SH-SY5Y (cell line): ENCODE data around the gene SLC20A1.

Experiments
- GATA2 ChIP-seq: IDR thresholded peaks from 2 replicates; pipeline ENCODE4 v1.6.1; 2011; ENCODE audit warnings: mild to moderate bottlenecking, low read depth, low read length
- GATA3 ChIP-seq: IDR thresholded peaks from 2 replicates; pipeline ENCODE4 v1.6.1; 2011; ENCODE audit warnings: low read depth, mild to moderate bottlenecking, low read length, moderate library complexity

SLC20A1 gene

DNA sequence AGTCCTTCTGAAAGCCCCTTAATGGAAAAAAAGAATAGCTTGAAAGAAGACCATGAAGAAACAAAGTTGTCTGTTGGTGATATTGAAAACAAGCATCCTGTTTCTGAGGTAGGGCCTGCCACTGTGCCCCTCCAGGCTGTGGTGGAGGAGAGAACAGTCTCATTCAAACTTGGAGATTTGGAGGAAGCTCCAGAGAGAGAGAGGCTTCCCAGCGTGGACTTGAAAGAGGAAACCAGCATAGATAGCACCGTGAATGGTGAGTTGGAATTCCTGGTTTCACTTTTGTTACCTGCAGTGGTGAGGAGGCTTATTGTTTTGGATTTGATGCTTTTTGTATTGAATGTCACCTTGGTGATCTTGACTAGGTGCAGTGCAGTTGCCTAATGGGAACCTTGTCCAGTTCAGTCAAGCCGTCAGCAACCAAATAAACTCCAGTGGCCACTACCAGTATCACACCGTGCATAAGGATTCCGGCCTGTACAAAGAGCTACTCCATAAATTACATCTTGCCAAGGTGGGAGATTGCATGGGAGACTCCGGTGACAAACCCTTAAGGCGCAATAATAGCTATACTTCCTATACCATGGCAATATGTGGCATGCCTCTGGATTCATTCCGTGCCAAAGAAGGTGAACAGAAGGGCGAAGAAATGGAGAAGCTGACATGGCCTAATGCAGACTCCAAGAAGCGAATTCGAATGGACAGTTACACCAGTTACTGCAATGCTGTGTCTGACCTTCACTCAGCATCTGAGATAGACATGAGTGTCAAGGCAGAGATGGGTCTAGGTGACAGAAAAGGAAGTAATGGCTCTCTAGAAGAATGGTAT, 13.3 kb downstream of the SLC20A1 start:
- no peak for TF ChIP-seq GATA2
- no peak for TF ChIP-seq GATA3

DNA sequence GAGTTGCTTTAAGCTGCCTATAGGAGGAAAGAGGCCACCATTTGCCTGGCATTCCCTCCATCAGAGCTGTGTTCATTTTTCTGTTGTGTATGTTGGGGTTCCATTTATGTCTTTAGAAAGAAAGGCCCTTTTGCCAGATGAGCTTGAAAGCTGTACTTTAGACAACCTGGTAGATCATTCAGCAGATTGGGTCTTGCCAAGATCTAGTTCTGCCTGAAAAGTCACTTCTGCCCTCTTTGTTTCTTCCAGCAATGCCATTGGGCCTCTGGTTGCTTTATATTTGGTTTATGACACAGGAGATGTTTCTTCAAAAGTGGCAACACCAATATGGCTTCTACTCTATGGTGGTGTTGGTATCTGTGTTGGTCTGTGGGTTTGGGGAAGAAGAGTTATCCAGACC, 14.4 kb downstream of the SLC20A1 start:
- TF ChIP-seq GATA3 (no peak), GATA2 (no peak)

DNA sequence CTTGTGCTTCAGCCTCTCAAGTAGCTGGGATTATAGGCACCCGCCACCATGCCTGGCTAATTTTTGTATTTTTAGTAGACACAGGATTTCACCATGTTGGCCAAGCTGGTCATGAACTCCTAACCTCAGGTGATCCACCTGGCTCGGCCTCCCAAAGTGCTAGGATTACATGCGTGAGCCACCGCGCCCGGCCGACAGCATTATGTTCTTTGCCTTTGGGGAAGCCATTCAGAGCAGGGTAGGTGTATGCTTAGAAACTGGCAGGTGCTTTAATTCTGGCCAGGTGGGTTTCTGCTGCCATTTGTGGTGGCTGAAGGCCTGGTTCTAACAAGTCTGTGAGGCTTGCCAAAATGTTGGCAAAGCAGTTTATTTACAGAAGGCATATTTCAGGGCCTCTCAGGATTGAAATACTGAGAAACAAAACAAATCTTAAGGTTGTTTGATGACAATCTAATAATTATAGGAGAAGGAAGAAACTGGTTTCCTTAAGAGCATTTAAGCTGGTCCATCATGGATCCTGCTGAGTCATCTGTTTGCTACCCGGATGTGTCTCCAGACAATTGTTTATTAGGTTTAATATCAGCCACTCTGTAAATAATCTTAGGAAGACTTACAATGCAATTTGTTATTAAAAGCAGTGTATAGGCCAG, 16.0 kb downstream of the SLC20A1 start:
- TF ChIP-seq GATA2 (no peak), GATA3 (no peak)

DNA sequence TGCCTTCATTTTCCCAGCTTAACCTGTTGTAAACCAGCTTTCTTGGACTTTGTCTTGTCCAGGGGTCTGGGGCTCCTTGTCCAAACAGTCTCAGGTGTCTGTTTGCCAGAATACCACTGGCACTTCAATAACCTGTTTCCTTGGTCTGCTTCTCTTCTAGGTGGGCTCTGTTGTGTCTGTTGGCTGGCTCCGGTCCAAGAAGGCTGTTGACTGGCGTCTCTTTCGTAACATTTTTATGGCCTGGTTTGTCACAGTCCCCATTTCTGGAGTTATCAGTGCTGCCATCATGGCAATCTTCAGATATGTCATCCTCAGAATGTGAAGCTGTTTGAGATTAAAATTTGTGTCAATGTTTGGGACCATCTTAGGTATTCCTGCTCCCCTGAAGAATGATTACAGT, 17.0 kb downstream of the SLC20A1 start:
- TF ChIP-seq GATA2 = no peak

DNA sequence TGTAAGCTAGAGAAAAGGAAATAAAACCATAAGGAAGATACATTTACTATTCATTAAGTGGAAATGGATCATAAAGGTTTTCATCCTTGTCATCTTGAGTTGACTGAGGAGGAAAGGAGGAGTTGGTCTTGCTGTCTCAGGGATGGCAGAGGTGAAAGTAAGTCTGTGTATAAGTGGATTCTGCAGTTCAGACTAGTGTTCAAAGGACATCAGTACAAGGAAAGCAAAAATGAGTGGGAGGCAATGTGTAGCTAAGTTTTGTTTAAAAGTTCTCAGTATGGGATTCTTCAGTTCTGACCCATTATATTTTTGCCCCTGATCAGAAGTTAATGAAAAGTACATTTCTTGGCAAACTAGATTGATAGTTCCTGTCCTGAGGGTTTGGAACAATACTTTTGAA, 18.9 kb downstream of the SLC20A1 start:
- TF ChIP-seq GATA2 (no peak), GATA3 (no peak)

DNA sequence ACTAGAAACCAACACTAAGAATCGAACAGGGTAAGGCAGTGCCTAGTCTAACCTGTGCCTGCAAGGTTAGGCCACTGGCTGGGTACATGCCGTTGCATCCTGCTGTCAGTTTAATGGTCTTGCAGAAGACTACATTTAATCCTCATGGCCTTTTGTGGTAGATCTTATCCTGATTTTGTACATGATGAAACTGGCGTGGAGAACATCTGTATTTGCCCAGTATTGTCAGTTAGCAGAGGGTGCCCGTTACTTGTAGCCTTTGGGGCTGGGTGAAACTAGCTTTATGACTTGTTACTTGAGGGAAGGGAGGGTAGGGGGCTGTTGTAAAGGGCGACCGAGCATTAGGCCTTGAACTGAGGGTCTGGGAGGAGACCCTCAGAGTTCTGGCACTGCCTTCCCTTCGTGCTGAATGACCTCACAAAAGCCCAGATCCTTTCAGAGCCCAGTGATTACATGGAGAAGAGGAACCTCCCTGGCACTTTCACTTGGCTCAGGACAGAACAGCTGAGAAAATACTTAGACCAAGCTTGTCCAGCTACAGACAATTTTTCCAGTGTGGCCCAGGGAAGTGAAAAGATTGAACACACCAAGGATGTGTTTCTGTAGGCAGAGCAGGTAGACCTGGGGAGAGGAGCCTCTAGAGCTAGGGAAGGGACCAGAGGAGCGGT, 19.5 kb downstream of the SLC20A1 start:
- TF ChIP-seq GATA3 (no peak), GATA2 (no peak)

DNA sequence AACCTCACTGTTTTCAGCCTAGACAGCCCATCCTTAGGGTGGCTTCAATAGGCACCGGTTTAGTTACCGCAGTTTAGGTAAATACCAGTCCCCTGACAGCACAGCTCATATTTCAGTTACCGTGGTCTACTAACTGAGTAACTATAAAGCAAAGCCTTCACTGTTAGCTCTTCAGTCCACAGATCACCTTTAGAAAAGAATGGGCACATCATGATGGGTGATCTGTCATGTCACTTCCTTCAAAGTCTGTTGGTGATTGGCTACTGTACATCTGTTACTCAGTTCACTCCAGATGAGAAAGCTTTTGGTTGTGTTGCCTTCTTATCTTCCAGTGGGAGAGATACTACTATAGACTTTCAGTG, 21.0 kb downstream of the SLC20A1 start:
- TF ChIP-seq GATA3 = no peak
- no peak for TF ChIP-seq GATA2

DNA sequence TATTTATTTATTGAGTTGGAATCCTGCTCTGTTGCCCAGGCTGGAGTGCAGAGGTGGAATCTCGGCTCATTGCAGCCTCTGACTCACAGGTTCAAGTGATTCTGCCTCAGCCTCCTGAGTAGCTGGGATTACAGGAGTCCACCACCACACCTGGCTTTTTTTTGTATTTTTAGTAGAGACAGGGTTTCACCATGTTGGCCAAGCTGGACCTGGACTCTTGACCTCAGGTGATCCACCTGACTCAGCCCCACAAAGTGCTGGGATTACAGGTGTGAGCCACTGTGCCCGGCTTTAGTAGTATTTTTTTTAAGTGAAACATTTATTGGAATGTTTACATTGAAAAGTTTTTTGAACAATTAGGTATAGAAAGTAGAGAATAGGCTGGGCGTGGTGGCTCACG, 23.9 kb downstream of the SLC20A1 start:
- no peak for TF ChIP-seq GATA2
- TF ChIP-seq GATA3 = no peak

DNA sequence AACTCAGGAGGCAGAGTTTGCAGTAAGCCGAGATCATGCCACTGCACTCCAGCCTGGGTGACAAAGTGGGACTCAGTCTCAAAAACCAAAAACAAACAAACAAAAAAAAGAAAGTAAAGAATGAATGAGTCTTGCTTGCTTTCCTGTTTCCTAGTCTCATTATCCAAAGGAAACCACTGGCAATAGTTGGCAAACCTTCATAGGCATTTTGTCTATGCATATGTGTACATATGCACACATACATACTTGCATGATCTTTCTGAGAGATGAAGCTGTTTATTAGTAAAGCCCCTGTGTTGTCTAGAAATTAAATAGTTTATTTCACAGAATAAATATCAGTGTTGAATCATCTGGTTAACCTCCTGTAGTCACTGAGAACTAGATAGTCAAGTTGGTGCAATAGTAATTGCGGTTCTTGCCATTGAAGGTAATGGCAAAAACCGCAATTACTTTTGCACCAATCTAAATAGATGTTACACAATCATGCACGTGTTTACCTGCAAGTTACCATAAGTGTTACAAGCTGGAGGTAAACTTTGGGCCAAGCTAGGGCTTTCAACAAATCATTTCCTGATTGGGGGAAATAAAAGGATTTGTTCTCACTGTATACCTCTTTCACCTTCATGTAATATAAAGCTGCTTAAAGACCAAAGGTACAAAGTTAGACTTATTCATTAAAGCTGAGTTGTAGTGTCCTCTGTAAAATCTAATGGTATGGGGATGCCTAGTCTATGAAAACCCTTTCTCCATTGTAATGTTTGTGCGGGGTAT, 24.7 kb downstream of the SLC20A1 start:
- no peak for TF ChIP-seq GATA2
- no peak for TF ChIP-seq GATA3

DNA sequence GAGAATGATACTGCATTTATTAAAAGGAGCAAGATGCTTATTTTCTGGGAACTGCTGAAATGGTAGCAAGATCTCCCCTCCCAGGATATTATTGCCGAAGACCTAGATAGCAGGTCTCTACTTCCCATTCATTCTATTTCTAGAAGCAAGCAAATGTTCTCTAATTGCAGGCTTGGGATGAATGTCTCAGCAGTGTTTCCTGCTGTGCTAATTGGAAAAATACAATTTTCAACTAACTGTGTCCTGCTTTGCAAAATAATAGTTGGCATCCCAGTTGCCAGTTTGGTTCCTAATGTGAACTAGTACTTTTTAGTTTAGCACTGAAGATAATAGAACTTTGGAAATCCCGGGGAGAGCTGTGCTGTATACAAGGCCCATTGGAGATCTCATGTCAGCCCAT, 26.1 kb downstream of the SLC20A1 start:
- TF ChIP-seq GATA2 (no peak), GATA3 (no peak)

DNA sequence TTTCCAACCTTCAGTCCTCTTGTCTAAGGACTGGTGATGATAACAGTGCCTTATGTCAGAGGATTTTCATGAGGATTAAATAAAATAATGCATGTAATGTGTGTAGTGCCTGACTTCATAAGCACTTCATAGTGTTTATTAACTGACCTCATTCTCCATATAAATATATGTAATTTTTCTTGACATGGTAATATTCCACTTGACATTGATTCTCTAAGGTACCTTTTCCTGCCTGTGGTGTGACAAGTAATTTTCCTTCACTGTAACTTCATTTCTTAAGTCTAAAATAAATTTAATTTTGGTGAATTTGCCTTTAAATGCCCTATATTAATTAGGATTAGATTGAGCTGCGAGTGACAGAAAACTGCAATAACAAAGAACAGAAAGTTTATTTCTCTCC, 27.3 kb downstream of the SLC20A1 start:
- no peak for TF ChIP-seq GATA3
- TF ChIP-seq GATA2 = no peak

DNA sequence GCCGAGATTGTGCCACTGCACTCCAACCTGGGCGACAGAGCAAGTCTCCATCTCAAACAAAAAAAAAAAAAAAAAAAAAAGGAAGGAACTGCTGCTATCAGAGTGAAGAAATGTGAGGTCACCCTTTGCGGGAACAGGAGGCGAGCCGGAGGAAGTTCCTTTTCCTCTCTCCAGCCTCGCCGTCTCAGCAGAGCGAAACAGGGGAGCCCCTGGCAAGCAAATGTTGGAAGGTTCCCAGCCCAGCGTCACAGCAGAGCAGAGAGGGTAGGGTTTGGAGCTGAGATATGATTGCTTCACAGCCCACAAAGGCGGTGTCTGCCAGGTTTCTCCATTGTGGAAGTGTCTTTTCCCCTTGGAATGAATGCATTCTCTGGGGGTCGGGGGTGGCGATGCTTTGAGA, 28.5 kb downstream of the SLC20A1 start:
- TF ChIP-seq GATA2 = no peak

DNA sequence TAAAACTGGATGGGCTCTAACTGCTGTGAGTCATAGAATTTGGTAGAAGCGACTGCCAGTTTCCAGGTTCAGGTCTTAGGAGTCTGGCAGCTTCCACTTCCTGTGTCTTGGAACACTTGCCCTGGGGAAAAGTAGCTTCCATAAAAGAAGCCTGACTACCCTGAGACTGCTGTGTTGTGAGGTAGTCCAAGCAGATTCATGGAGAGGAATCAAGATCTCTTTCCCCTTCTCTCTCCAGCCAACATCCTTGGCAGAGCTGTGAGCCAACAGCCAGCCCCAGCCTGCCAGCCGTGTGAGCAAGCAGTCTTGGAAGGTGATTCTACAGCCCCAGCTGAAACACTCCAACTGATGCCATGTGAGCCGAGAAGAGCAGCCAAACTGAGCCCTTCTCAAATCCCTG, 33.7 kb downstream of the SLC20A1 start:
- TF ChIP-seq GATA3 (no peak), GATA2 (no peak)

DNA sequence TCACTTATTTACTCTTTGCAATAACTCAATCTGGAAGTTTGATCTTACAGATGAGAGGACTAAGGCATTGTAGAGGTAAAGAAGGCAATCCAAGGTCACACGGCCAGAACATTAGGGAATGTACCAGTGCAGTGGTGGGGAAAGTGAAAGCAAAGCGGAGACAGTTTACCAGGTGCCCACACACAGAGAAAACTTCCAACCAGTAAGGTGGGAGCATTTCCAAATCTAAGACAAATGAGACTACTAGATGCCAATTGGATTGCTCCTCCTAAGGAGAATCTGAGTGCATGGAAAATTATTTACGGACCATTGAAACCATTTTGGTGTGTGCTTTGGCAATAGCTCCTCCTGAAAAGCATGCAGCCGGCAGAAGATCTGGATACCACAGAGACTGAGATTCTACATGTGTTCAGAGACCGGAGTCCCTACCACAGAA, 34.9 kb downstream of the SLC20A1 start:
- no peak for TF ChIP-seq GATA2
- no peak for TF ChIP-seq GATA3
